NCI-H526 treated with DMSO at 0.1 percent for 48 hours (cell line): ENCODE measurements around the gene PRKCG.

Experiments
- DNase-seq: peaks from one replicate; lab custom pipeline; 2025; lab: John Stamatoyannopoulos, UW

The PRKCG gene

DNA sequence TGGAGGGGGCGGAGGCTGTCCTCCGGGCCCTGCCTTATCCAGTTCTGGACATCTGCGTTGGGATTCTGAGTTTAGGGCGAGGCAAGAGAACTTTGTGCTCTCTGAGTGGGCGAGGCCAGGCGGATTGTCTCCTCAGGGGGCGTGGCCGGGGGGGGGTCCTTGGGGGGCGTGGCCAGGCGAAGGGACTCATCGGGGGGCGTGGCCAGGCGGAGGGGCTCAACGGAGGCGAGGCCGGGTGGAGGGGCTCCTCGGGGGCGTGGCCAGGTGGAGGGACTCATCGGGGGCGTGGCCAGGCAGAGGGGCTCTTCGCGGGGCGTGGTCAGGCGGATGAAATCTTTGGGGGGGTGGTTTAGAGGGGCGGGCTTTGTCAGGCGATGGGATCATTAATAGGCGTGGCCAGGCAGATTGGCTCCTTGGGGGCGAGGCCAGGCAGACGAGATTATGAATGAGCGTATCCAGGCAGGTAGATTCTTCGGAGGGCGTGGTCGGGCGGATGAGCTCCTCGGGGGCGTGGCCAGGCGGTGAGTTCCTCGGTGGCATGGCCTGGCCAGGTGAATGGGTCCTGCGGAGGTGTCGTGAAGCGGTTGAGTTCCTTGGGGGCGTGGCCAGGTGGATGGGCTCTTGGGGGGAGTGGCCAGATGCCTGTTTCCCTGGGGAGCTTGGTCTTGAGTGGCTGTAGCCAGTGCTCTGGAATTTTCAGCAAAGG is 16.8 kb downstream of the PRKCG start:
- peak; percentile 77 for DNase-seq

DNA sequence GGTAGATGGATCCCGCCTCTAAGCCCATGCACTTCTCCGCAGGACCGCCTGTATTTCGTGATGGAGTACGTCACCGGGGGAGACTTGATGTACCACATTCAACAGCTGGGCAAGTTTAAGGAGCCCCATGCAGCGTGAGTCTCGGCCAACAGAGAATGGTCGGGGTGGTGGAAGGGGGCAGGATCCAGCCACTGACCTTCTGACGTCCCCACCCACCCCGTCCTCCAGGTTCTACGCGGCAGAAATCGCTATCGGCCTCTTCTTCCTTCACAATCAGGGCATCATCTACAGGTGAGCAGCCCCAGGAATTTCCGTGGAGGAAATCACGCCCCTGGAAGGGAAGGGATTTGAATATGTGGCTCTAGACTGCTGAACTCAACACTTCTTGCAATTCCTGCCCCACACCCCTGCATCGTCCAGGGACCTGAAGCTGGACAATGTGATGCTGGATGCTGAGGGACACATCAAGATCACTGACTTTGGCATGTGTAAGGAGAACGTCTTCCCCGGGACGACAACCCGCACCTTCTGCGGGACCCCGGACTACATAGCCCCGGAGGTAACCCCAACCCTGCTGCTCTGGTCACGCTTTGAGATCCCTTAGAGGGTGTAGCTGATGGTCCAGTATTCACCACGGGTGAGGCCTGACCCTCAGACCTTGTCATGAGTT is 18.3 kb downstream of the PRKCG start:
- DNase-seq = no peak

DNA sequence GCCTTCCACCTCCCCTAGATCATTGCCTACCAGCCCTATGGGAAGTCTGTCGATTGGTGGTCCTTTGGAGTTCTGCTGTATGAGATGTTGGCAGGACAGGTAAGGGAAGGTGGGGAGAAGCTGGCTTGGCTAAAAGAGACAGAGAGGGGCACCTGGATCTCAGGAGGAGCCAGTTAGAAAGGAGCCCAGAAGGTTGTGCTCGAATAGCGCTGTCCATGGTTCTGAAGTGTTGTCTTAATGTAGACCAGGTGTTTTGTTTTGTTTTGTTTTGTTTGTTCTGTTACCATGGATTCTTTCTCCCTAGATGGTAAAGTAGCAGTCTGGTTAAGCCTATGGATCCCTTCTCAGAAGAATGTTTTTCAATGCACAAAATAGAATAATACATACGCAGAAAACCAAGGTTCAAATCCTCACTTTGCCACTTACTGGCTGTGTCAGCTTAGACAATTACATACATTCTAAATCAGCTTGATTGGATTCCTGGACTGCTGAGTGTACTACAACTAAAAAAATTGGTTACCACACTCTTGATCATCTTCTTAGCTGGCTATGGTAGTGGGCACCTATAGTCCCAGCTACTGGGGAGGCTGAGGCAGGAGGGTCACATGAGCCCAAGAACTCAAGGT is 21.2 kb downstream of the PRKCG start:
- no peak for DNase-seq

DNA sequence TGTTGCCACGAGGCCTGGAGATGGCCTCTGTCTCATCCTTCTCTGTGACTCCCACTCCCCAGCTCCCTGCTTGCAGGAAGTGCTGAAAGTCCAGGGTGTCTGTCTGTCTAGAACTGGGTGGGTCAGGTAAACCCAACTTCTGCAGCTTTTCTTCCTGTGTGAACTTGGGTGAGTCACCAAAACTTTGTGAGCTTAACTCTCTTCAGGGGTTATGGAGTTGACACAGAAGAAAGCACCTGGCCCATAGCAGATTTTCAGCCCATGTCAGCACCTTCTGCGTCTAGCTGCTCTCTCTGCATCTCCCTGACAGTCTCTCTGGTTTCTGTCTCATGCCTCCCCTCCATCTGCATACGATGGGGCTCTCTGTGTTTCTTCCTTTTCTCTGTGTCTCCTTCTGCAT is 22.9 kb downstream of the PRKCG start:
- no peak for DNase-seq

DNA sequence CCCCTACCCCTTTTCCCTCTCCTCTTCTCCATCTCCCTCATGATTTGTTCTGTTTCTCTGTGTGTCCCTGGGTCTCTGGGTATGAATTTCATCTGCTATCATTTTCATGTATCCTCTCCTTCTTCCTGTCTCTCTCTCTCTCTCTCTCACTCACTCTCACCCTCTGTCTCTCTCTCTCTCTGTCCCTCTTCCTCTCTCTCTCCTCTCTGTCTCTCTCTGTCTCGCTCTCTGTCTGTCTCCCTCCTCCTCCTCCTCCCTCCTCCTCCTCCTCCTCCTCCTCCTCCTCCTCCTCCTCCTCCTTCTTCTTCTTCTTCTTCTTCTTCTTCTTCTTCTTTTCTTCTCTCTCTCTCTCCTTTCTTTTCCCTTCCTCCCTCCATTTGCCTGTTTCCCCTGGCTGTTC is 23.8 kb downstream of the PRKCG start:
- no peak for DNase-seq

DNA sequence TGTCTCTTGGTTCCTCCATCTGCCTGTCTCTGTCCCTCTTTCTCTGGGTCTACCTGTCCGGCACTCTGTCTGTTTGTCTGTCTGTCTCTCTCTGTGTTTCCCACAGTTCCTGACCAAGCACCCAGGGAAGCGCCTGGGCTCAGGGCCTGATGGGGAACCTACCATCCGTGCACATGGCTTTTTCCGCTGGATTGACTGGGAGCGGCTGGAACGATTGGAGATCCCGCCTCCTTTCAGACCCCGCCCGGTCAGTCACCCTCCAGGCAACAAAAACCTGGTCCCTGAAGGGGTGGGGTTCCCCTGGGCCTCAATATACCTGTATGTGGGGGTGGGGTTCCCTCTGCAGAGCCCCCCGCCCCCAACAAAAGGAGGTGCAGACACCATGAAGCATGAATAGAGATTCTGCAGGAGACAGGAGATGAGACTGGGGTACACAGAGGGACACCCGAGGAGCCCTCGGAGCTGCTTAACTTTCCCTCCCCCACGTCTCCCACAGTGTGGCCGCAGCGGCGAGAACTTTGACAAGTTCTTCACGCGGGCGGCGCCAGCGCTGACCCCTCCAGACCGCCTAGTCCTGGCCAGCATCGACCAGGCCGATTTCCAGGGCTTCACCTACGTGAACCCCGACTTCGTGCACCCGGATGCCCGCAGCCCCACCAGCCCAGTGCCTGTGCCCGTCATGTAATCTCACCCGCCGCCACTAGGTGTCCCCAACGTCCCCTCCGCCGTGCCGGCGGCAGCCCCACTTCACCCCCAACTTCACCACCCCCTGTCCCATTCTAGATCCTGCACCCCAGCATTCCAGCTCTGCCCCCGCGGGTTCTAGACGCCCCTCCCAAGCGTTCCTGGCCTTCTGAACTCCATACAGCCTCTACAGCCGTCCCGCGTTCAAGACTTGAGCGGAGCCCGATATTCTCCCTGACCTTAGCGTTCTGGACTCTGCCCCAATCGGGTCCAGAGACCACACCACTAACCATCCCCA is 24.5 kb downstream of the PRKCG start:
- DNase-seq = no peak

DNA sequence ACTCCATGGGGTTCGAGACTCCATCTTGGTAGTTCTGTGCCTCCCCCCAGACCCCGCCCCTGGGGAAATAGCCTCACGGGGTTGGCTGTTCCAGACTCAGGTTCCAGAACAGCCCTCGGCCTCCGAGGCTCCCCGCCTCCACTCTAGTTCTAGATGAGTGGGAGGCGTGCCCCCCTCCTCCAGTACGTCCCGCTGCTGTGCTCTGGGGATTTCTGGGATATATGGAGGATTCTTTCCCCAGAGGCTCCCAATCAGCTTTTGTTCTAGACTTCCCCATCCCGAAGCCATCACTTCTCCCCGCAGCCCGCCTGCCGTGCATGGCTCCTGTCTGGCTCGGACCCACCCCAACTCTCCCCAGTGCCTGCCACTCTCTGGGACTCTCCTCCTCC is 25.2 kb downstream of the PRKCG start:
- DNase-seq = no peak

DNA sequence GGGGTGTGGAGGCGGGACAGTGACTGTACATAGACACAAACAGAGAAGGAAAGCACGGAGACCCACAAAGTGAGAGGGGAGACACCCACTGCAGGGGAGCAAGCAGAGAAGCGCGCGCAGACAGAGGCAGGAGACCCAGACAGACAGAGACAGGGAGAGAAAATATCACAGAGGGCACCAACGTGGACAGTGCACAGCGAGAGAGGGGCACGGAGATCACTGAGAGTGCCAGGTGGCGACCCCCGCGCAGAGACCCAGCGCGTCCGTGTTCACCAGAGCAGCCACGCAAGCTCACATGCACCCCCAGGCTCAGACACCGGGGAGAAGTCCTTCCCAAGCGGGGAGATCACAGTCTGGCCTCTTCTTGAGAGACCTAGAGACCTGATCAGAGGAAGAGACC is 25.7 kb downstream of the PRKCG start:
- DNase-seq = no peak

DNA sequence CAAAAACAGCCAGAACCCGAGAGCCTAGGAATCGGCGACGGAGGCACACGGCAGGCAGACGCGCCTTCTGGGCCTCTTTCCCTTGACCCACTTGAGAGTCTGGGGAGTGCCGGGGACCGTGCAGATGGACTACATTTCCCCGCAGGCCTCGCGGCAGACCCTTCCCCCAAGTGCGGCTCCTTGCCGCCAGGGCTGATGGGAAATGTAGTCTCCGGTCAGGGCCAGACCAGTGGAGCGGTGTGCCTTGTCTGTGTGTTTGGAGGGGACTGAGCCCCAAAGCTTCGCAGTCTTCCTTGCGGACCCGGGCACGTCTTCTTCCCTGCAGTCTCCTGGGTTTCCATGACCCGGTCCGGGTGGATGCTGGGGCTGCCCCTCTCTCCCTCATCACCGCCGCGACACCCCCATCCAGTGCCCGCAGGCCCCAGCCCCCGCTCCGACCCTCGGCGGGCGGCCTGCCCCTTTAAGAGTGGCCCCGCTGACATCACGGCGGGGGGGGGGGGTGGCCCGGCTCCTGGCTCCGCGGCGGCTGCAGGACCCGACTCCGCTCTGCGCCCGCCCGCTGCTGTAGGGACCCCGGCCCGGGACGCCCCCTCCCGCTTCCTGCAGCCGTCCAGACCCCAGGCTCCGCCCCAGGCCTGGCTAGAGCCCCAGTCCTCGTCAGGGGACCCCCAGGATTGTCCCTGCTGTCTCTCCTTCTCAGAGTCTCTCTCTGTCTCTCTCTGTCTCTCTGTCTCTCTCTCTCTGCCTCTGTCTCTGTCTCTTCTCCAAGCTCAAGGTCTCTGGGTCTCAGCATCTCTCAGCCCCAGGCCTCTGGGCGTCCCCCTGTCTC is 26.3 kb downstream of the PRKCG start:
- DNase-seq = peak; percentile 89

DNA sequence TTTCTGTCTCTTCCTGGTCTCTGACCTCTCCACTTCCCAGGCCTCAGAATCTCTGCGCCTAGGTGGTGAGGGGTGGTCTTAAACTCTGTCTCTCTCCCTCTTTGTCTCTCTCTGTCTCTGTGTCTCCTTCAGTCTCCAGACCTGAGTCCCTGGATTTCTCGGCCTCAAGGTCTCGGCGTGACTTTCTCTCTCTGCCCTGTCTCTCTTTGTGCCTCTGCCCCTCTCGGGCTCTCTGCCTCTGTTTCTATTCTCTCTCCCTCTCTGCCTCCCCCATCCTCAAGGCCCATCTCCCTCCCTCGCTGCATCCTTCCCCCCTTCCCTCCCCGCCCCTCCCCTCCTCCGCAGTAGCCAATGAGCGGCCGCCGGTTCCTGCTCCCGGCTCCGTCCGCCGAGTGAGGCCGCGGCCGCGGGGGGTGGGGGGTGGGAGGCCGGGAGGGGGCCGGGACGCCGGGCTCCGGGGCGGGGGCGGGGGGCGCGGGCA is 27.0 kb downstream of the PRKCG start, which contains the start of gene CACNG7:
Gene CACNG7 (plus strand): TSS at position 344 of the 481 bp plus-strand sequence. CDS start 3,554 bp downstream, outside the sequence.
- DNase-seq = no peak

DNA sequence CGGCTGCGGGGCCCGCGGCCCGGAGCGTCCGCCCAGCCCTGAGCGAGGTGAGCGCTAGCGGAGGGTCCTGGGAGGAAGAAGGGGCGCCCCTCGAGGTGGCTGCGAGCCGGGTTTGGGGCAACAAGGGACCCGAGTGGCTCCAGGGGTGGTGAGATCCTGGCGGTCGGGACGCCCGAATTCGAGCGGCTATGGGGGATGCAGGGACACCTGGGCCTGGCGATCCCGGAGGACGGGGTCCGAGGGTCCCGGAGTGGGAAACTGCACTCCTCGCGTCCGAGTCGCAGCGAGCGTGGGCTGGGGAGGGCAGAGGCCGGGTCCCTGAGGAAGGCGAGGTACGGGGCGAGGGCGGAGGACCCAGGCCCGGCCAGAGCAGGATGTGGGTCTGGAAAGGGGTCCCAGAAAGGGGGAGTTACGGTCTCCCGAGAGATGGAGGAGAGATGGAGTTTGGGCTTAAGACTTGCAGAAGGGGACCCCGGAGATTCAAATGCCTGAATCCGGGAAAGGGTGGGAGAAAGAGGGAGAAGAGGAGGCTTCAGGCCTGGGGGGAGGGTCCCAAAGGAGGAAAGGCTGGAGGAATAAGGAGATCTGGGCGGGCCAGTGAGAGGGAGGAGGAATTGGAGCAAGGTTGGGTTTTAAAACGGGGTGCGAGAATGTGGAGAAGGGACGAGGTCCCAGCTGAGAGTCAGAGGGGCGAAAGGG is 27.6 kb downstream of the PRKCG start:
- DNase-seq = no peak

DNA sequence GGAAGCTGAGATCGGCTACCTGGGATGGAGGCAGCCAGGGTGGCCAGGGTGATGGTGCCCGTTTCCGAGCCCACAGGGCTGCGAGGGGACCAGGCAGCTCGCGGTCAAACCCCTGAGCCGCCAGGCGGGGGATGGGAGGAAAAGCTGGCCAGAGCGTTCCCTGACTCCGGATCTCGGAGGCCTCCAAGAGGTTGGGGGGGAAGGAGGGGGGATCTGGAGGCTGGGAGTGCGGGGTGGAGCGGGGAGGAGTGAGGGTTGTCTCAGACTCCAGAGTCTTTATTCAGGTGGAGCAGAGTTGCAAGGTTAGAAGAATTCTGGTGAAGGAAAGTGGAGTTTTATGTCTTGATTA is 28.1 kb downstream of the PRKCG start:
- DNase-seq = no peak

DNA sequence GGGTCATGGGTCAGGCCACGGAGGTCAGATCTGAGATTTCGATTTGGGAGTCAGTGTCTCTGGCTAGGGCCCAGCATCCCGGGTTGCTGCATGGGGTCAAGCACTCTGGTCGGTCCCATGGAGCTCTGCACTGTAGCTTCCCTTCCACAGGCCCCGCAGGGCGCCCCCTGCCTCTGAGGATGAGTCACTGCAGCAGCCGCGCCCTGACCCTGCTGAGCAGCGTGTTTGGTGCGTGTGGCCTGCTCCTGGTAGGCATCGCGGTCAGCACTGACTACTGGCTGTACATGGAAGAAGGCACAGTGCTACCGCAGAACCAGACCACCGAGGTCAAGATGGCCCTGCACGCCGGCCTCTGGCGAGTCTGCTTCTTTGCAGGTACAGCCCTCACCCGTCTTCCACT is 30.7 kb downstream of the PRKCG start:
- DNase-seq = no peak

DNA sequence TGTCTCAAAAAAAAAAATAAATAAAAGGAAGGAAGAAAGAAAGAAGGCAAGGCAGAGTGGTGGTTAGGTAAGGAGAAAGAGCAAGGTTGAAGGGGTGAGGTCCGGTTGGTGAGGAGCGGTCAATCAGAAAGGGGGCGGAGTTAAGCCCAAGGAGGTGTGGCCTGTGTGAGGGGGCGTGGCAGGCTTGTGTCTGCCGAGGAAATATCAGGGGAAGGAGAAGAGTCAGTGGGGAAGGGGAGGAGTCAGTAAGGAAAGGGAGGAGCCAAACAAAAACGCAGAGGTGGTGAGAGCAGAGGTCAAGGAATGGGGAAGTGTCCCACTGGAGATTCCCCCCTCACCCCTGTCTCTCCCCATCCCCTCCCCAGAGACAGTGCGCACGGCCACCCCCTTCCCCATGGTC is 33.0 kb downstream of the PRKCG start:
- DNase-seq = no peak

DNA sequence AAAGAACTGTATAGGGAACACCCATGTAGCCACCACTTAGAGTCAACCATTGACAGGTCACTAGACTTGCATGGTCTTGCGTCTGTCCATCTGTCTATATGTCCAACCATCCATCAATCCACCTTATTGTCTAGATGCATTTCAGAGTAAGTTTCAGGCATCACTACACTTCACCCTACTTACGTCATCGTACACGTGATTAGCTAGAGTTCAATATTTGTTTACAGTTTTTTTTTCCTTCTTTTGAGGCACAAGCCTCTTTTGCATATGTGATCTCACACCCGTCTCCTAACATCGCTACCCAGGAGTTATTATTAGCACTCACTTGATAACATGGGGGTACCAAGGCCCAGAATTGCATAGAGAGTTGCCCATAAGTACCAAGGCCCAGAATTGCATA is 34.0 kb downstream of the PRKCG start:
- DNase-seq = peak; percentile 67

DNA sequence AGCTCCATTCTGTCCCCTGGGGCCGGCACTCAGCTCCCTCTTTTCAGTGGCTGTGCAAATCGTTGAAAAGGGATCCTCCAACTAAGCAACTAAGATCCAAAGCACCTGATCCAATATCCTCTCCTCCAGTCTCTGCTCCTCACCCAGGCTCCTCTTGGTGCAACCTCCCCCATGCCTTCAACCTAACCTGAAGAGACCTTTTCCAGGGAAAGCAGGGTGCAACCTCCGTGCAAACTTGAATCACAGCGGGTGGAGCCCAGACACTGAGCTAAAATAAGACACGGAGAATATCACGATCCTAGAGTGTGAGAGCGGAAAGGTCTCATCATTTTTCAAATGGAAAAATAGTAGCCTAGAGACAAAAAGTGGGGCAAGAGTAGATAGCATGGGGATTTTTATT is 35.4 kb downstream of the PRKCG start:
- no peak for DNase-seq

DNA sequence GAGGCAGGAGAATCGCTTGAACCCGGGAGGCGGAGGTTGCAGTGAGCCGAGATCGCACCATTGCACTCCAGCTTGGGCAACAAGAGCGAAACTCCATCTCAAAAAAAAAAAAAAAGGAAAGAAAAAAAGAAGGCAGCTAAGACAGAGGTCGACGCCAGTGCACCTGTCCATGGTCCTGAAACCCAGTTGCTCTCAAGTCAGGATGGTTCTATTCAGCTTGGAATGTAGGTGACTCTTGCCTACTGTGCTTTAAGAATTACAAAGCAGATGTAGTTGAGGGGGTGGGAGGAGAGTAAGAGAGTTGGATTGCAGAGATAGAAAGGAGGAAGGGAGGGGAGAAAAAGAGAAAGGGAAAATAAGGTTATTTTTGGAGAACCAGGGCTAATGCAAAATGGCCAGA is 45.7 kb downstream of the PRKCG start:
- no peak for DNase-seq

DNA sequence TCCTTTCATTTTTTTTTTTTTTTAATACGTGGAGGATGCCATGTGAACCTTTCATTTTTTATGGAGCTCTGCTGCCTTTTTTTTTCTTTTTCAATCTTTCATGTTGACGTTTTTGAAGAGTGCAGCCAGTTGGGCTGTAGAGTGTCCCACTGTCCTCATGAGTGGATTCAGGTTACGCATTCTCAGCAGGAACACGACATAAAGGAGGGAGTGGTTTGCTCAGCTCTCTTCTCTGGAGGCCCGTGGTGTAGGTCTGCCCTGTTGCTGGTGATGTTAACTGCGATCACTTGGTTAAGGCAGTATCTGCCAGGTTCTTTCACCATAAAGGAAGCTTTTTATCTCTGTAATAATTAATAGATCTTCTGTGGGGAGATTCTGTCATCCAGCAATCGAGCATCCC is 54.0 kb downstream of the PRKCG start:
- no peak for DNase-seq

DNA sequence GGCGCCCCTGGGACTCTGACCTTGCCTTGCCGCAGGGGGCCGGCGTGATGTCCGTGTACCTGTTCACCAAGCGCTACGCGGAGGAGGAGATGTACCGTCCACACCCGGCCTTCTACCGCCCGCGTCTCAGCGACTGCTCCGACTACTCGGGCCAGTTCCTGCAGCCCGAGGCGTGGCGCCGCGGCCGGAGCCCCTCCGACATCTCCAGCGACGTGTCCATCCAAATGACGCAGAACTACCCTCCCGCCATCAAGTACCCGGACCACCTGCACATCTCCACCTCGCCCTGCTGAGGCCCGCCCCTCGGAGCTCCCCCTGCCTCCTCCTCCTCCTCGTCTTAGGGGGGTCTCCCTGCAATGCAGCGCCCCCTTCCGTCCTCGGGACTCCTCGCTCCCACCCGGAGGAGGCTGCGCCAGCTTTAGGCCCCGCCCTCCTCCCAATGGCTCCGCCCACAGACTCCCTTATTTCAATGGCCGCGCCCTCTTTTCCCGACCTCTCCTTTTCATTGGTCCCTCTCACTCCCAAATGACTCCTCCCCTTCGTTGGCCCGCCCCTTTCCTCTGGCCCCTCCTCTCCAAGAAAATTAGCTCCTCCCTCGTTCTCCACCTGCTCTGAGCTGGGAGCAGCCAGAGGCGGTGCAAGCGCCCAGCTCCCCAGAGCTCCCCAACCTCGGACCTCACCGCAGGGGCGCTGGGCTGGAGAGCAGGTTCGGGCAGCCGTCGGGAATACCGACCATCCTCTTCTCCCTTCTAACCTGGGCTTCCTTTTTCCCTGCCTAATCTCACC is 60.2 kb downstream of the PRKCG start:
- DNase-seq = no peak

DNA sequence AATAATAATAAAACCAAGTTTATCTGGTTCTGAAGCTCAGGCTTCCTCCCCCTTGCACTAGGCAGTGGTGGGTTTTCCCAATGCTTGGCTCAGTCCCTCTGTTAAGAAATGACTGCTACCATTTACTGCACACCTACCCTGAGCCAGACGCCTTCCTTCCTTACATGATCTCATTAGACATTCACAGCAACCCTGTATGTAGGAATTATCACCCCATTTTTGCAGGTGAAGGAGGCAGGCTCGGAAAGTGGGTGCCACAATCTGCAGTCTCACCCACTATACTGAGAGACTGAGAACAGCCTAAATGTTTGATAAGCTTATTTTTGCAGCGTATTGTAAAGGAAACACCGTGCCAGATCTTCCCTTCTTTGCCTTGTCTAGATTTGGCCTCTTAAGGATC is 62.4 kb downstream of the PRKCG start:
- DNase-seq = no peak
